PFSK-1 (cell line): Measurements from ENCODE around the gene PRR22.

Experiments used
- FOXP2 ChIP-seq: optimal IDR thresholded peaks from 2 replicates; pipeline ENCODE3; 2011; ENCODE audit warnings: borderline replicate concordance, control low read depth, inconsistent platforms; ENCODE audit not compliant: insufficient read depth; ENCODE audit errors: extremely low read length, extremely low read depth
- POLR2AphosphoS5 ChIP-seq: IDR thresholded peaks from 2 replicates; pipeline ENCODE4 v1.6.1; 2012; ENCODE audit warnings: low read depth, mild to moderate bottlenecking, control low read depth, low read length, moderate library complexity
- SIN3A ChIP-seq: IDR thresholded peaks from 2 replicates; pipeline ENCODE4 v1.6.1; 2012; ENCODE audit warnings: mild to moderate bottlenecking, low read length, moderate library complexity, borderline replicate concordance; ENCODE audit not compliant: insufficient read depth
- TAF1 ChIP-seq: IDR thresholded peaks from 2 replicates; pipeline ENCODE4 v1.6.1; 2012; ENCODE audit warnings: low read length, control low read depth, borderline replicate concordance; ENCODE audit not compliant: insufficient read depth
- TF ChIP-seq, protein P1 (sequence below), 2 experiments: IDR thresholded peaks; 2 replicates each; pipeline versions ENCODE4 v1.6.1 to v1.8.0; 2011 to 2012; ENCODE audit warnings: low read depth in 2 of 2, low read length in 2 of 2, control low read depth in 1 of 2, inconsistent platforms in 1 of 2, mild to moderate bottlenecking in 1 of 2, moderate library complexity in 1 of 2; ENCODE audit not compliant: insufficient read depth in 1 of 2

PRR22 gene

DNA sequence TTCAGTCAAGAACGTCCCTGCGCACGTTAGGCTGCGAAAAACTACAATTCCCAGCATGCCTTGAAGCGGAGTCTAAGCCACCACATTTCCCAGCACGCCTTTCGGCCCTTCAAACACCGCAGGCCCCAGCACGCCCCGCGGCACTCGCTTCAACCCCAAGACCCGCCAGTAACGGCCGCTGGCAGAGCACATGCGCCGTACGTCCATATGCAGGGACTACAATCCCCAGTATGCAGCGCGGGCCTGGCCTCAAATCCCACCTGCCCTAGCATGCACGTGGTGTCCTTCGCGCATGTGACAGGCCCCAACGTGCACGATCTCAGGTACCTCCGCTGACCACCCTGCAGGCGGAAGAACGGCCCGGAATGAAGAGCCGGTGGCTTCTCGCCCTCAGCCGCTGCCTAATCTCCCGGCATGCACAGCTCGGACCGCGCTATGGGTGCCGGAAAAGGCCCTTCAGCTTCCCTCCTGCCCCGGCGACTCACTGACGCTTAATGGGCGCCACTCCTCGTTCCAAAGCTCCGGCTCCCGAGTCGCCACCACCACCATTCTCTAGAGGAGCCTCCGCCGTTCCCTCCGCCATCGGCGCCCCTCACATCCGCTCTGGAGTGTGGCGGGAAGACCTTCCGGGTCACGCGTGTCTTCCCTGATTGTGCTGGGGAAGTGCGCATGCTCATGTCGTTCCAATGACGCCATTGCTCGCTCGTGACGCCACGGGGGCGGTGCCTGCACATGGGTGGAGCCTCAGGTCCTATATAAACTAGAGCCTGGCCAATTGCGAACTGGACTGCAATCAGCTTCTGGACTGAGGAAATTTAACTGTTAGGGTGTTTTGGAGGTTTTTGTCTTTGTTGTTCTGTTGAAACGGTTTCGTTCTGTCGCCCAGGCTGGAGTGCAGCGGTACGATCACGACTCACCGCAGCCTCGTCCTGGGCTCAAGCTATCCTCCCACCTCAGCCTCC, 6.3 kb upstream of the PRR22 start, which contains the start of gene DUS3L:
Gene DUS3L, minus strand, starts transcription at position 605 of the 962 bp plus-strand sequence. Its CDS starts 22 bp downstream, at position 583.
- TF ChIP-seq POLR2AphosphoS5, result peak; percentile 93
- peak; percentile 83 for TF ChIP-seq FOXP2
- TF ChIP-seq TAF1, result peak; percentile 66; the same call in 1 of the 2 replicates
- TF ChIP-seq SIN3A, result 0 out of 2 replicates have a peak, but pooled peaks have one; percentile 18
- TF ChIP-seq, protein P1, sequence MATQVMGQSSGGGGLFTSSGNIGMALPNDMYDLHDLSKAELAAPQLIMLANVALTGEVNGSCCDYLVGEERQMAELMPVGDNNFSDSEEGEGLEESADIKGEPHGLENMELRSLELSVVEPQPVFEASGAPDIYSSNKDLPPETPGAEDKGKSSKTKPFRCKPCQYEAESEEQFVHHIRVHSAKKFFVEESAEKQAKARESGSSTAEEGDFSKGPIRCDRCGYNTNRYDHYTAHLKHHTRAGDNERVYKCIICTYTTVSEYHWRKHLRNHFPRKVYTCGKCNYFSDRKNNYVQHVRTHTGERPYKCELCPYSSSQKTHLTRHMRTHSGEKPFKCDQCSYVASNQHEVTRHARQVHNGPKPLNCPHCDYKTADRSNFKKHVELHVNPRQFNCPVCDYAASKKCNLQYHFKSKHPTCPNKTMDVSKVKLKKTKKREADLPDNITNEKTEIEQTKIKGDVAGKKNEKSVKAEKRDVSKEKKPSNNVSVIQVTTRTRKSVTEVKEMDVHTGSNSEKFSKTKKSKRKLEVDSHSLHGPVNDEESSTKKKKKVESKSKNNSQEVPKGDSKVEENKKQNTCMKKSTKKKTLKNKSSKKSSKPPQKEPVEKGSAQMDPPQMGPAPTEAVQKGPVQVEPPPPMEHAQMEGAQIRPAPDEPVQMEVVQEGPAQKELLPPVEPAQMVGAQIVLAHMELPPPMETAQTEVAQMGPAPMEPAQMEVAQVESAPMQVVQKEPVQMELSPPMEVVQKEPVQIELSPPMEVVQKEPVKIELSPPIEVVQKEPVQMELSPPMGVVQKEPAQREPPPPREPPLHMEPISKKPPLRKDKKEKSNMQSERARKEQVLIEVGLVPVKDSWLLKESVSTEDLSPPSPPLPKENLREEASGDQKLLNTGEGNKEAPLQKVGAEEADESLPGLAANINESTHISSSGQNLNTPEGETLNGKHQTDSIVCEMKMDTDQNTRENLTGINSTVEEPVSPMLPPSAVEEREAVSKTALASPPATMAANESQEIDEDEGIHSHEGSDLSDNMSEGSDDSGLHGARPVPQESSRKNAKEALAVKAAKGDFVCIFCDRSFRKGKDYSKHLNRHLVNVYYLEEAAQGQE (IDR thresholded peaks at IDR 0.05; ENCODE audit: insufficient read depth in 1 of 2, low read depth in 2 of 2, low read length in 2 of 2), result peak in 1 of 2 experiments; percentile 47; a peak in 1 of 4 replicates

DNA sequence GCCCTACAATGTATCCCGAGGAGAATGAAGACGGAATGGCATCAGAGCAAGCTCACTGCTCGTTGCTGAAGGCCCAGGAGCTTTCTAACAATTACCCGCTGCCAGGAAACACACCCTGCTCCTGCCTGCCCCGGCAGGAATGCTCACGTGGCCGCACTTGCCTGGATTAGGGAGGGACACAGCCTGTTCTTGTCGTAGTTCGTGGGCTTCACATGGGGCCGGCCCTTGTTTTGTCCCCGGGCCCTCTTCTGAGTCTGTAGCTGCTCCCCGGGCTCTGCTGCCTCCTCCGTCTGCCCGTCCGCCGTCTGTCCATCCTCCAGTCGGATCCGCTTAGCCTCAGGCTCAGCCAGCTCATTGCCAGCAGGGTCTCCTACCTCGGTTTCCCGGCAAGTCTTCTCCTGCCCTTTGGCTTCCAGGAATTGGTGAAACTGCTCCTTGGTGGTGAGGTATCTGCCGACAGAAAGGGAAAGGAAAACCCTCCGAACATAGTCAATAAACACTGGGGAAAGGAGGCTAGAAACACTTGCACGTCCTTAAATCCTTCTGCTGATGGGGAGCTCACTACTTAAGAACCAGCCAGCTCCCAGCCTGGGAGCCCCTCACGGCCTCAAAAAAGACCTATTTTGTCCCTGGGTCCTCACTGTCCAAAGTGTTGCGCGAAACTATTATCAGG, 5.5 kb upstream of the PRR22 start:
- TF ChIP-seq SIN3A (no peak), TAF1 (no peak), POLR2AphosphoS5 (no peak), FOXP2 (no peak)
- TF ChIP-seq, protein P1 (IDR thresholded peaks at IDR 0.05; ENCODE audit: insufficient read depth in 1 of 2, low read depth in 2 of 2, low read length in 2 of 2), result no peak

DNA sequence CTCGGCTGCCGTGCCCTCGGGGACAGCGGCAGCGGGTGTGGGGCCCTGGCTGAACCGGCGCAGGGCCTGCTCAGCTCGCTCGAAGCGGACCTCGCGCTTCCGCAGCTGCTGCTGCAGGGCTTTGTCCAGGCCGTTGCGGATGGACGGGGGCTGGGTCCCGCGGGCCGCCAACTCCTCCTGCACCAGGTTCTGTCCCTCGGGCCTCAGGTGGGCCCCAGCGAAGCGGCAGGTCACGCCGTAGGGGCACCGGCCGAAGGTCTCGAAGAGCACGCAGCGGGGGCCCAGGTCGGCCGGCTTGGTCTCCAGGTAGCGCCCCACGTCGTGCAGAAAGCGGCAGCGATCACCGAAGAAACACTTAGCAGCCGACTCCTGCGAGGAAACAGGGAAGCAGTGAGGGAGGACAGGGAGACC, 4.8 kb upstream of the PRR22 start:
- TF ChIP-seq FOXP2, result no peak
- TF ChIP-seq, protein P1 (IDR thresholded peaks at IDR 0.05; ENCODE audit: insufficient read depth in 1 of 2, low read depth in 2 of 2, low read length in 2 of 2), result no peak
- TF ChIP-seq SIN3A, result no peak

DNA sequence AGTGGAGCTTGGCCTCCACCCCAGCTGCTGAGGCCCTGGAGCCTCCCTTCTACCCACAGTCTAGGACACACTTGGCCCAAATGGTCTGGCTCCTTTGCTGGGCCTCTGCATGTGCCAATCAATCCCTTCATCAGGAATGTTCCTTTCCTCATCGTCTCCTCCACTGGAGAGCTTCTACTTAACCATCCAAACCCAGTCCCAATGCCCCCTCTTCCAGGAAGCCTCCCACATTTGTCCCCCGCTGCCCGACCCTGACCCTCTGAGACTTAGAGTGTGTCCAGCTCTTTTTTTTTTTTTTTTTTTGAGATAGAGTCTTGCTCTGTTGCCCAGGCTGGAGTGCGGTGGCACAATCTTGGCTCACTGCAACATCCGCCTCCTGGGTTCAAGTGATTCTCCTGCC, 3.9 kb upstream of the PRR22 start:
- TF ChIP-seq FOXP2 (no peak), POLR2AphosphoS5 (no peak), SIN3A (no peak), TAF1 (no peak)
- TF ChIP-seq, protein P1 (IDR thresholded peaks at IDR 0.05; ENCODE audit: insufficient read depth in 1 of 2, low read depth in 2 of 2, low read length in 2 of 2), result no peak
